Adrenal gland (tissue), 5 donors: ENCODE results near the gene PLG.
"Not testable (repeated sequence)": the region's sequence is repeated elsewhere in the genome, so short reads cannot be mapped to it uniquely, and the experiment has no call there.

Experiments
- POLR2A ChIP-seq, 2 donors: fragments of 450-650 bp; IDR thresholded peaks; one replicate each; pipeline ENCODE4 v1.6.1; 2017; ENCODE audit warnings: antibody characterized with exemption in 2 of 2, mild to moderate bottlenecking in 2 of 2, moderate library complexity in 1 of 2
- TF ChIP-seq, protein P1 (sequence below), 6 experiments: fragments of 450-650 bp in 4 of 6; fragments of 200-600 bp in 2 of 6; sonication (generic) in 1 of 6; IDR thresholded peaks; 1 replicate in 5 of 6; 2 replicates in 1 of 6; pipeline versions ENCODE4 v1.5.1 to v1.8.0; 2016 to 2021; ENCODE audit warnings: antibody characterized with exemption in 6 of 6, mild to moderate bottlenecking in 2 of 6, moderate library complexity in 1 of 6
- donor health status: DM: no; HTN: no; CAD: no.

DNA sequence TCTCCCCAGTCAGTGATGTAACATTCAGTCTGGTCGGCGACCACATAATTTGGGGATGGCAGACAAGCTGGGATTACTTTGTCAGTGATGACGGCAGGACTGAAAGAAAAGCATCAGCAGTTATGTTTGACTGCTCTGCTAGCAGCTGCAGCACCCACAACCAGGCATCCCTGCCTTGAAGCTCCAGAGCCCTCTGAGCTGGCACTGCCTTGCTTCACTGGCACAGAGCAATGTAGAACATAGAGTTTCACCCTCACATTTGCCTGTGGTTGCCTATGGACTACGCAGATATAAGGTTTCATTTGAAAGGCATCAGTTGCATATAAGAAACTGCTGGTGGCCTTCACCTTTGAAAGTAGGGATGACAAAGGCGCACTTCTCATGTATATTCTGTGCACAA, 25.6 kb upstream of the PLG start:
- TF ChIP-seq, protein P1, sequence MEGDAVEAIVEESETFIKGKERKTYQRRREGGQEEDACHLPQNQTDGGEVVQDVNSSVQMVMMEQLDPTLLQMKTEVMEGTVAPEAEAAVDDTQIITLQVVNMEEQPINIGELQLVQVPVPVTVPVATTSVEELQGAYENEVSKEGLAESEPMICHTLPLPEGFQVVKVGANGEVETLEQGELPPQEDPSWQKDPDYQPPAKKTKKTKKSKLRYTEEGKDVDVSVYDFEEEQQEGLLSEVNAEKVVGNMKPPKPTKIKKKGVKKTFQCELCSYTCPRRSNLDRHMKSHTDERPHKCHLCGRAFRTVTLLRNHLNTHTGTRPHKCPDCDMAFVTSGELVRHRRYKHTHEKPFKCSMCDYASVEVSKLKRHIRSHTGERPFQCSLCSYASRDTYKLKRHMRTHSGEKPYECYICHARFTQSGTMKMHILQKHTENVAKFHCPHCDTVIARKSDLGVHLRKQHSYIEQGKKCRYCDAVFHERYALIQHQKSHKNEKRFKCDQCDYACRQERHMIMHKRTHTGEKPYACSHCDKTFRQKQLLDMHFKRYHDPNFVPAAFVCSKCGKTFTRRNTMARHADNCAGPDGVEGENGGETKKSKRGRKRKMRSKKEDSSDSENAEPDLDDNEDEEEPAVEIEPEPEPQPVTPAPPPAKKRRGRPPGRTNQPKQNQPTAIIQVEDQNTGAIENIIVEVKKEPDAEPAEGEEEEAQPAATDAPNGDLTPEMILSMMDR (IDR thresholded peaks at IDR 0.05), result not testable (repeated sequence)
- TF ChIP-seq POLR2A (IDR thresholded peaks at IDR 0.05), result not testable (repeated sequence)
